Tibial nerve (tissue), 4 donors: ENCODE results near the gene DYNC1H1.

Experiments used
- CTCF ChIP-seq, 5 experiments: fragments of 200-600 bp in 3 of 5; fragments of 450-650 bp in 2 of 5; sonication (generic) in 3 of 5; IDR thresholded peaks; one replicate each; pipeline ENCODE4 v1.5.1; 2016 to 2019; ENCODE audit warnings: antibody characterized with exemption in 5 of 5, mild to moderate bottlenecking in 3 of 5, moderate library complexity in 2 of 5
- EP300 ChIP-seq, 2 donors: sonication (generic); formaldehyde crosslinking; IDR thresholded peaks; one replicate each; pipeline ENCODE4 v1.6.1; 2017; ENCODE audit warnings: antibody characterized with exemption in 2 of 2, mild to moderate bottlenecking in 1 of 2
- POLR2A ChIP-seq, 2 donors: fragments of 450-650 bp; IDR thresholded peaks; one replicate each; pipeline ENCODE4 v1.6.1; 2017; ENCODE audit warnings: antibody characterized with exemption in 2 of 2, mild to moderate bottlenecking in 2 of 2, moderate library complexity in 2 of 2

DNA sequence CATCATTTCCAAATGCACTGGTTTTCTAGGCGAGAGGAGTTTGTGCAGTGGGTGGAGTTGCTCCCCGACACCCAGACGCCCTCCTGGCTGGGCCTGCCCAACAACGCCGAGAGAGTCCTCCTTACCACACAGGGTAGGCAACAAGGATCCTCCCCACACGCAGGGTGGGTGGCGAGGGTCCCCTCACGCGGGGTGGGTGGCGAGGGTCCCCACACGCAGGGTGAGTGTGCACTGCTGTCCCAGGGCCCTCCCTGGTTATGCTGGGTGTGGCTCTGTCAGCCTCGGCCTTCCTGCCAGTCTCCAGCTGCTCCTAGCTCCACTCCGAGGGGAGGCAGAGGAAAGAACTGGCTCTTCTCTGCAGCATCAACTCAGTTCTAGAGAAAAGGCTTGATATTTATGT, 80.2 kb downstream of the DYNC1H1 start:
- TF ChIP-seq EP300 (IDR thresholded peaks at IDR 0.05) (no peak), CTCF (IDR thresholded peaks at IDR 0.05) (no peak), POLR2A (IDR thresholded peaks at IDR 0.05) (no peak)
